ENCODE measurements around the gene COG5.
"Not testable (repeated sequence)": the region's sequence is repeated elsewhere in the genome, so short reads cannot be mapped to it uniquely, and the experiment has no call there.

Gene COG5

GRCh38 chr7:107276220-107276827, 287.4 kb downstream of the COG5 start:
- no peak for DNase-seq (ENCODE audit: low spot score)

- no peak for DNase-seq (ENCODE audit: low spot score)
Observed at GRCh38 chr7:107274506-107274905, 289.2 kb downstream of the COG5 start.

- DNase-seq (ENCODE audit: low spot score), result no peak
Observed at GRCh38 chr7:107269790-107270189, 293.9 kb downstream of the COG5 start.

- DNase-seq (ENCODE audit: low spot score), result no peak
Observed at GRCh38 chr7:107268594-107268993, 295.1 kb downstream of the COG5 start.

- no peak for DNase-seq (ENCODE audit: low spot score)
Observed at GRCh38 chr7:107267138-107267537, 296.6 kb downstream of the COG5 start.

- DNase-seq (ENCODE audit: low spot score), result no peak
Observed at GRCh38 chr7:107264723-107265122, 299.0 kb downstream of the COG5 start.

GRCh38 chr7:107262857-107263256, 300.9 kb downstream of the COG5 start:
- no peak for DNase-seq (ENCODE audit: low spot score)

GRCh38 chr7:107258737-107259136, 305.0 kb downstream of the COG5 start:
- DNase-seq (ENCODE audit: low spot score), result no peak

GRCh38 chr7:107255602-107256001, 308.1 kb downstream of the COG5 start:
- DNase-seq (ENCODE audit: low spot score), result no peak

- no peak for DNase-seq (ENCODE audit: low spot score)
Observed at GRCh38 chr7:107254398-107254985, 309.2 kb downstream of the COG5 start.

- no peak for DNase-seq (ENCODE audit: low spot score)
Observed at GRCh38 chr7:107253599-107253998, 310.1 kb downstream of the COG5 start.

GRCh38 chr7:107251963-107252362, 311.8 kb downstream of the COG5 start:
- DNase-seq (ENCODE audit: low spot score), result no peak

GRCh38 chr7:107248551-107249316, 315.0 kb downstream of the COG5 start:
- no peak for DNase-seq (ENCODE audit: low spot score)

- DNase-seq (ENCODE audit: low spot score), result not testable (repeated sequence)
Observed at GRCh38 chr7:107246836-107247235, 316.9 kb downstream of the COG5 start.

GRCh38 chr7:107244613-107245012, 319.1 kb downstream of the COG5 start:
- no peak for DNase-seq (ENCODE audit: low spot score)

- no peak for DNase-seq (ENCODE audit: low spot score)
Observed at GRCh38 chr7:107242267-107242666, 321.5 kb downstream of the COG5 start.

- DNase-seq (ENCODE audit: low spot score), result no peak
Observed at GRCh38 chr7:107237451-107237850, 326.3 kb downstream of the COG5 start.

- no peak for DNase-seq (ENCODE audit: low spot score)
Observed at GRCh38 chr7:107236862-107237261, 326.9 kb downstream of the COG5 start.

GRCh38 chr7:107234436-107234835, 329.3 kb downstream of the COG5 start:
- no peak for DNase-seq (ENCODE audit: low spot score)

- DNase-seq (ENCODE audit: low spot score), result no peak
Observed at GRCh38 chr7:107233981-107234380, 329.7 kb downstream of the COG5 start.

GRCh38 chr7:107233174-107233573, 330.5 kb downstream of the COG5 start:
- no peak for DNase-seq (ENCODE audit: low spot score)

GRCh38 chr7:107232568-107233090, 331.1 kb downstream of the COG5 start:
- peak; percentile 40 for DNase-seq (ENCODE audit: low spot score)

- DNase-seq (ENCODE audit: low spot score), result no peak
Observed at GRCh38 chr7:107230334-107230733, 333.4 kb downstream of the COG5 start.

Measured in AG08395 (cell line).